HCT116 (cell line): Measurements from ENCODE around the gene FMN2. TPM values are rescaled to one million over a fixed set of nuclear protein-coding genes. Genes with fewer than 3 reads are reported as not detected.

Source experiments
- ATAC-seq: fragments of 200-7000 bp; cut with Tn5 transposase; 2 replicates; pipeline ENCODE4 v1.9.1; 2020; ENCODE audit warnings: mild to moderate bottlenecking, moderate library complexity
- BruUV-seq: library from RNA; stranded (reverse); fragments of 400-500 nt; replicated peaks from 2 replicates; lab custom pipeline; 2021; lab: Mats Ljungman, UMichigan
- CTCF ChIA-PET: fragments of 300-600 bp; sonication (Branson Sonifier 250); formaldehyde crosslinking; loops from one replicate; lab custom pipeline; 2021; ENCODE audit warnings: antibody characterized with exemption; lab: Charles Lee
- POLR2A ChIA-PET: fragments of 300-600, 350-600 bp; sonication (Branson Sonifier 250); formaldehyde crosslinking; loops from one replicate; lab custom pipeline; 2021; ENCODE audit warnings: antibody characterized with exemption; lab: Charles Lee
- RAD21 ChIA-PET, 2 experiments: fragments of 300-600 bp; sonication (Branson Sonifier 250); formaldehyde crosslinking; loops; one replicate each; lab custom pipeline; 2023; ENCODE audit warnings: low total read pairs in 2 of 2; ENCODE audit not compliant: uncharacterized antibody in 2 of 2, unreplicated experiment in 2 of 2, low non-redundant PET in 1 of 2; lab: Charles Lee
- DNase-seq: peaks from one replicate; pipeline ENCODE4 v3.0.0-alpha.2; 2010; ENCODE audit warnings: low read depth, low spot score
- H2AFZ ChIP-seq: fragments of 200-600 bp; shearing (Covaris generic), sonication (generic); 2 replicates; pipeline ENCODE4 v1.6.1; 2017; ENCODE audit warnings: low read depth, mixed run types, mixed read lengths, antibody characterized with exemption, low read length; ENCODE audit not compliant: poor library complexity, severe bottlenecking
- H3K27ac ChIP-seq: 2 replicates; pipeline ENCODE4 v1.5.1; 2012; ENCODE audit warnings: low read depth, low read length
- H3K27me3 ChIP-seq: fragments of 200-600 bp; sonication (generic); 2 replicates; pipeline ENCODE4 v1.6.1; 2016; ENCODE audit warnings: mixed run types, low read length, mixed read lengths; ENCODE audit not compliant: insufficient read depth
- H3K36me3 ChIP-seq, 2 experiments: fragments of 200-500 bp in 1 of 2; fragments of 200-600 bp in 1 of 2; sonication (Bioruptor generic) in 1 of 2; sonication (generic) in 1 of 2; 2 replicates each; pipeline versions ENCODE4 v1.5.1 to v1.6.1; 2014 to 2016; ENCODE audit warnings: low read length in 2 of 2, inconsistent platforms in 1 of 2, mixed read lengths in 1 of 2, mixed run types in 1 of 2; ENCODE audit not compliant: insufficient read depth in 2 of 2, control insufficient read depth in 1 of 2
- H3K4me1 ChIP-seq, 2 experiments: fragments of 200-600 bp in 1 of 2; sonication (generic) in 1 of 2; 2 replicates each; pipeline versions ENCODE4 v1.5.1 to v1.6.1; 2012 to 2017; ENCODE audit warnings: low read length in 2 of 2, inconsistent platforms in 1 of 2, mild to moderate bottlenecking in 1 of 2, mixed read lengths in 1 of 2, mixed run types in 1 of 2, moderate library complexity in 1 of 2; ENCODE audit not compliant: insufficient read depth in 2 of 2, control insufficient read depth in 1 of 2
- H3K4me2 ChIP-seq: fragments of 200-600 bp; sonication (generic); 2 replicates; pipeline ENCODE4 v1.6.1; 2017; ENCODE audit warnings: mixed run types, low read length, mixed read lengths
- H3K4me3 ChIP-seq, 2 experiments: fragments of 200-600 bp in 1 of 2; sonication (generic) in 1 of 2; replicated peaks in 1 of 2; 2 replicates each; pipeline ENCODE4 v1.5.1; 2011 to 2016; ENCODE audit warnings: low read length in 2 of 2, control low read depth in 1 of 2, low read depth in 1 of 2, mild to moderate bottlenecking in 1 of 2, mixed read lengths in 1 of 2, mixed run types in 1 of 2
- H3K79me2 ChIP-seq: fragments of 200-600 bp; sonication (generic); 2 replicates; pipeline ENCODE4 v1.6.1; 2017; ENCODE audit warnings: mild to moderate bottlenecking, mixed run types, low read length, moderate library complexity, mixed read lengths; ENCODE audit not compliant: insufficient read depth
- H3K9ac ChIP-seq: fragments of 200-600 bp; sonication (generic); 2 replicates; pipeline ENCODE4 v1.6.1; 2016; ENCODE audit warnings: low read length, mixed read lengths
- H3K9me2 ChIP-seq: fragments of 200-600 bp; sonication (generic), shearing (Covaris generic); 2 replicates; pipeline ENCODE4 v1.6.1; 2017; ENCODE audit warnings: mixed run types, mild to moderate bottlenecking, moderate library complexity; ENCODE audit not compliant: insufficient read depth
- H3K9me3 ChIP-seq, 2 experiments: fragments of 200-500 bp in 1 of 2; fragments of 200-600 bp in 1 of 2; sonication (Bioruptor generic) in 1 of 2; sonication (generic) in 1 of 2; 2 replicates each; pipeline ENCODE4 v1.6.1; 2014 to 2017; ENCODE audit warnings: low read length in 2 of 2, mixed read lengths in 2 of 2, inconsistent platforms in 1 of 2, low read depth in 1 of 2, mild to moderate bottlenecking in 1 of 2, mixed run types in 1 of 2, moderate library complexity in 1 of 2; ENCODE audit not compliant: control insufficient read depth in 1 of 2, insufficient read depth in 1 of 2
- H4K20me1 ChIP-seq: fragments of 200-600 bp; sonication (generic), shearing (Covaris generic); 2 replicates; pipeline ENCODE4 v1.6.1; 2017; ENCODE audit warnings: mixed run types, mild to moderate bottlenecking, moderate library complexity; ENCODE audit not compliant: insufficient read depth
- CEBPB ChIP-seq: IDR thresholded peaks from 2 replicates; pipeline ENCODE4 v1.6.1; 2012; ENCODE audit warnings: low read depth
- ELF1 ChIP-seq: IDR thresholded peaks from 2 replicates; pipeline ENCODE4 v1.6.1; 2012; ENCODE audit warnings: low read depth, borderline replicate concordance
- EZH2phosphoT487 ChIP-seq: fragments of 200-600 bp; IDR thresholded peaks from 2 replicates; pipeline ENCODE4 v1.6.1; 2018; ENCODE audit warnings: antibody characterized with exemption, borderline replicate concordance
- POLR2AphosphoS5 ChIP-seq: IDR thresholded peaks from 2 replicates; pipeline ENCODE4 v1.6.1; 2011; ENCODE audit warnings: mild to moderate bottlenecking, low read depth, low read length, moderate library complexity
- TCF7L2 ChIP-seq: IDR thresholded peaks from 2 replicates; pipeline ENCODE4 v1.7.0; 2011; ENCODE audit warnings: borderline replicate concordance, inconsistent platforms; ENCODE audit not compliant: insufficient read depth, insufficient read length; ENCODE audit errors: extremely low read depth
- YY1 ChIP-seq: IDR thresholded peaks from 2 replicates; pipeline ENCODE4 v1.6.1; 2011; ENCODE audit warnings: low read length, low read depth, moderate library complexity, mild to moderate bottlenecking; ENCODE audit not compliant: insufficient replicate concordance; ENCODE audit errors: extremely low read depth
- intact Hi-C: fragments of 100-400 bp; cut with micrococcal nuclease; formaldehyde crosslinking; loops from 2 replicates; pipeline ENCODE4 v1.10.0; 2022
- total RNA-seq: library from RNA; stranded (reverse); gene quantifications from one replicate; pipeline ENCODE4 v1.2.1, GENCODE V29; 2021; ENCODE audit not compliant: unreplicated experiment

The FMN2 gene
- total RNA-seq, 1 experiment from 2014 or later = not detected

DNA sequence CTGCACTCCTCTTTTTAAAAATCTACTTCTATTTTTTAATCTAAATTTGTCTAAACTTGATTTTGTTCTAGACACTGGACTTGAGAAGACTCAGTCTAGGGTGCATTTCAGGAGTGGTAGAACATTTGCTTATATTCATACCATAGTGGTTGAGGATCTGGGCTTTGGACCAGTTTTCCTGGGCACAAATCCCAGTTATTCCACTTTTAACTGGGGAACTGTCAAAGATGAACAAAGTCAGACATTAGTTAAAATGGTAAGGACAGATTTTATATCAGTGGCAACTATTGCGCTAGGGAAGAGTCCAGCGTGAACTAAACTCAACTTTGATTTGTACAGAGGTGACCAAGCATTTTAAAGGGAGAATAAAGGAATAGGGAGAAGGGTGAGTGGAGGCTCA lies 102.4 kb downstream of the FMN2 start:
- Histone ChIP-seq H3K9me3 (peaks cover 0 to 3% of the 10 kb centered on the region in 2 experiments; a peak in 2 of 4 replicates), H3K27ac (no peak overlapping the region), H3K9ac (no peak overlapping the region), H3K79me2 (no peaks in the 10 kb centered on the region), H2AFZ (no peak overlapping the region), H3K9me2 (no peaks in the 10 kb centered on the region), H3K36me3 (no peaks in the 10 kb centered on the region), H3K4me1 (no peaks in the 10 kb centered on the region), H3K4me2 (no peak overlapping the region), H3K27me3 (no peaks in the 10 kb centered on the region), H3K4me3 (no peak overlapping the region), H4K20me1 (no peaks in the 10 kb centered on the region)
- DNase-seq (no peak), ATAC-seq (no peak)
- POLR2A ChIA-PET = no interaction called here
- no peak for TF ChIP-seq CEBPB
- TF ChIP-seq TCF7L2 = no peak
- no peak for TF ChIP-seq POLR2AphosphoS5
- TF ChIP-seq ELF1 = no peak
- TF ChIP-seq EZH2phosphoT487 = no peak
- no TSS peak for BruUV-seq
- intact Hi-C loops = loop anchor here (10.0 kb wide), 1 partner anchor 1301 kb away; no protein-coding TSS in a partner anchor
- CTCF ChIA-PET = no interaction called here
- RAD21 ChIA-PET = no interaction called here

DNA sequence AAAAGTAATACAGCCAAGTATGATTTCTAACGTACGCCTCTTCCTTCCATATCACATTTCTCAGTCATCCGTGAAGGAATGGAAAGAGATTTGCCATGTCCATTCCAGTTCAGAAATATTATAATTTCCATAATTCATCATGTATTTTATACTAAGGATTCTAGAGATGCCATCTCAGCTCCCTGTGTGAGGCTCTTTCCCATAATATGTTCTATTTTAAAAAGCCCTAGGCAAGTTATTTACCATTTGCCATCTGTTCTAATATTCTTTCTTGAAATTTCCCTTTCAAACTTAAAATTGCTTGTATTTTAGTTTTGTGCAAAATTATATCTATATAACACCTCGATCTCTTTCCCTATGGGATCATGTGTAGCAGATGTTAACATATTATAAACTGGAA lies 106.7 kb downstream of the FMN2 start:
- H3K27ac ChIP-seq = no peak overlapping the region
- H3K4me1 ChIP-seq = no peaks in the 10 kb centered on the region
- no peaks in the 10 kb centered on the region for H4K20me1 ChIP-seq
- H3K4me2 ChIP-seq = no peak overlapping the region
- RAD21 ChIA-PET = no interaction called here
- POLR2A ChIA-PET = no interaction called here
- ATAC-seq = no peak
- H3K79me2 ChIP-seq = no peaks in the 10 kb centered on the region
- BruUV-seq = no TSS peak
- intact Hi-C loops = loop anchor here (10.0 kb wide), 1 partner anchor 1296 kb away; no protein-coding TSS in a partner anchor
- H3K9me2 ChIP-seq = no peaks in the 10 kb centered on the region
- no peak overlapping the region for H3K4me3 ChIP-seq
- TF ChIP-seq YY1 = no peak
- no peaks in the 10 kb centered on the region for H3K27me3 ChIP-seq
- H3K9me3 ChIP-seq = peaks cover 3 to 4% of the 10 kb centered on the region in 2 experiments; a peak in 2 of 4 replicates
- no peak for DNase-seq
- H3K9ac ChIP-seq = no peak overlapping the region
- CTCF ChIA-PET = no interaction called here
- no peak overlapping the region for H2AFZ ChIP-seq
- no peaks in the 10 kb centered on the region for H3K36me3 ChIP-seq
